Mesodermal cell (in vitro differentiated cells): Measurements from ENCODE around the gene PLEKHA3. TPM values are rescaled to one million over a fixed set of nuclear protein-coding genes. Genes with fewer than 3 reads are reported as not detected.

Experiments
- H3K27ac ChIP-seq: 2 replicates; pipeline ENCODE4 v1.7.0; 2013; ENCODE audit warnings: mild to moderate bottlenecking, low read depth, low read length, moderate library complexity; ENCODE audit not compliant: severe bottlenecking
- H3K36me3 ChIP-seq: 2 replicates; pipeline ENCODE4 v1.7.1; 2013; ENCODE audit warnings: mild to moderate bottlenecking, low read length, moderate library complexity; ENCODE audit not compliant: control insufficient read depth, insufficient read depth
- H3K4me1 ChIP-seq: one replicate; pipeline ENCODE4 v1.7.1; 2013; ENCODE audit warnings: mild to moderate bottlenecking, low read length; ENCODE audit not compliant: insufficient read depth, control insufficient read depth, poor library complexity, severe bottlenecking
- H3K4me3 ChIP-seq: 2 replicates; pipeline ENCODE4 v1.7.0; 2013; ENCODE audit warnings: low read length, control low read depth, mild to moderate bottlenecking; ENCODE audit not compliant: insufficient read depth, poor library complexity, severe bottlenecking; ENCODE audit errors: extremely low read depth
- H3K9me3 ChIP-seq: 2 replicates; pipeline ENCODE4 v1.7.1; 2013; ENCODE audit warnings: mild to moderate bottlenecking, low read length, moderate library complexity; ENCODE audit not compliant: control insufficient read depth
- WGBS, 2 experiments: methylation state at CpG; one replicate each; pipeline ENCODE4 v1.1.5; 2013; ENCODE audit warnings: missing lambda C conversion rate in 2 of 2; ENCODE audit not compliant: insufficient coverage in 2 of 2; 5-methylcytosine and 5-hydroxymethylcytosine counted together
- polyA plus RNA-seq, 2 experiments: library from polyadenylated mRNA; stranded (reverse); fragments of 50-300 nt; gene quantifications; one replicate each; pipeline ENCODE4 v1.2.3, GENCODE V29; 2013

PLEKHA3 gene
- polyA plus RNA-seq (2013, experiment 1 of 2) = 16.4 TPM
- polyA plus RNA-seq (2013, experiment 2 of 2) = 12.3 TPM

GRCh38 chr2:178480227-178481181 lies at the start of gene PLEKHA3:
TSS of gene PLEKHA3 (plus strand) at chr2:178480457. CDS start at chr2:178480870, 413 bp downstream.
- Histone ChIP-seq H3K4me1 (peaks cover 10% of the 10 kb centered on the region), H3K27ac (peak within 1 kb of the TSS; percentile 96), H3K9me3 (no peaks in the 10 kb centered on the region), H3K4me3 (peak within 1 kb of the TSS; percentile 79), H3K36me3 (no peaks in the 10 kb centered on the region)
- WGBS, 2 experiments = 0% methylated on average over 31 to 70 of the region's 92 CpGs

- peaks cover 57% of the 10 kb centered on the region for H3K36me3 ChIP-seq
These were observed 43.6 kb upstream of the PLEKHA3 start for GRCh38 chr2:178436662-178437061.

GRCh38 chr2:178441426-178441825 lies 38.8 kb upstream of the PLEKHA3 start:
- WGBS, 2 experiments = no CpG with 5 or more reads among the region's 2 CpGs
- Histone ChIP-seq H3K4me1 (peaks cover 16% of the 10 kb centered on the region), H3K36me3 (peaks cover 60% of the 10 kb centered on the region), H3K4me3 (no peak overlapping the region), H3K9me3 (no peaks in the 10 kb centered on the region), H3K27ac (no peak overlapping the region)

More at GRCh38 chr2:178436662-178437061, 43.6 kb upstream of the PLEKHA3 start:
- Histone ChIP-seq H3K27ac (no peak overlapping the region), H3K4me1 (peaks cover 16% of the 10 kb centered on the region), H3K4me3 (no peak overlapping the region), H3K9me3 (no peaks in the 10 kb centered on the region)
- WGBS, 2 experiments = 100% methylated on average over 2 of the region's 2 CpGs

GRCh38 chr2:178448968-178449661 lies 31.1 kb upstream of the PLEKHA3 start:
- 60 to 90% methylated on average over 2 to 3 of the region's 4 CpGs for WGBS, 2 experiments
- H3K36me3 ChIP-seq = peaks cover 46% of the 10 kb centered on the region
- no peaks in the 10 kb centered on the region for H3K4me1 ChIP-seq
- no peaks in the 10 kb centered on the region for H3K9me3 ChIP-seq
- no peak overlapping the region for H3K27ac ChIP-seq
- peak overlapping the region; percentile 74 for H3K4me3 ChIP-seq

- no peaks in the 10 kb centered on the region for H3K4me1 ChIP-seq
- H3K4me3 ChIP-seq = peak overlapping the region; percentile 74
- H3K27ac ChIP-seq = peak overlapping the region; percentile 99
- no peaks in the 10 kb centered on the region for H3K9me3 ChIP-seq
- peaks cover 39% of the 10 kb centered on the region for H3K36me3 ChIP-seq
- WGBS, 2 experiments = 18 to 20% methylated on average over 15 to 17 of the region's 18 CpGs
These were observed 30.3 kb upstream of the PLEKHA3 start for GRCh38 chr2:178449700-178450523.

GRCh38 chr2:178450524-178450773 lies 29.8 kb upstream of the PLEKHA3 start:
- Histone ChIP-seq H3K4me1 (no peaks in the 10 kb centered on the region), H3K9me3 (no peaks in the 10 kb centered on the region), H3K4me3 (peak overlapping the region; percentile 74), H3K27ac (peak overlapping the region; percentile 99), H3K36me3 (peaks cover 33% of the 10 kb centered on the region)
- WGBS, 2 experiments = 1 to 2% methylated on average over 5 to 25 of the region's 25 CpGs

- Histone ChIP-seq H3K4me1 (no peaks in the 10 kb centered on the region), H3K4me3 (peak within 1 kb of the TSS; percentile 74), H3K36me3 (peaks cover 29% of the 10 kb centered on the region), H3K9me3 (no peaks in the 10 kb centered on the region), H3K27ac (peak within 1 kb of the TSS; percentile 99)
- 9 to 12% methylated on average over 50 to 66 of the region's 76 CpGs for WGBS, 2 experiments
These were observed 29.3 kb upstream of the PLEKHA3 start, which contains the start of the genes PJVK and PRKRA for GRCh38 chr2:178450774-178451525. TSS of gene PJVK (plus strand) at chr2:178451378. CDS start at chr2:178453410, 2,032 bp downstream. TSS of gene PRKRA (minus strand) at chr2:178451175. CDS start at chr2:178451030, 145 bp downstream.

GRCh38 chr2:178452334-178452733 lies 27.9 kb upstream of the PLEKHA3 start:
- no peak overlapping the region for H3K27ac ChIP-seq

GRCh38 chr2:178452870-178453269 lies 27.4 kb upstream of the PLEKHA3 start:
- 83 to 98% methylated on average over 3 of the region's 5 CpGs for WGBS, 2 experiments
- no peaks in the 10 kb centered on the region for H3K9me3 ChIP-seq

More at GRCh38 chr2:178452334-178452733, 27.9 kb upstream of the PLEKHA3 start:
- no peak overlapping the region for H3K4me3 ChIP-seq
- H3K36me3 ChIP-seq = peaks cover 17% of the 10 kb centered on the region
- WGBS, 2 experiments = no CpG with 5 or more reads among the region's 2 CpGs
- no peaks in the 10 kb centered on the region for H3K9me3 ChIP-seq
- H3K4me1 ChIP-seq = no peaks in the 10 kb centered on the region

More at GRCh38 chr2:178452870-178453269, 27.4 kb upstream of the PLEKHA3 start:
- Histone ChIP-seq H3K4me1 (no peaks in the 10 kb centered on the region), H3K27ac (no peak overlapping the region), H3K36me3 (peaks cover 14% of the 10 kb centered on the region), H3K4me3 (no peak overlapping the region)
